Stimulated activated CD4-positive, alpha-beta T cell treated with anti-CD3 and anti-CD28 coated beads, Interleukin-2, amount 100 ng/mL, for 24 hours (primary cell): ENCODE results near the gene P2RX3.

ENCODE experiments used
- DNase-seq, 2 donors: peaks; one replicate each; pipeline ENCODE4 v3.0.0-alpha.2; 2020

P2RX3 gene

DNA sequence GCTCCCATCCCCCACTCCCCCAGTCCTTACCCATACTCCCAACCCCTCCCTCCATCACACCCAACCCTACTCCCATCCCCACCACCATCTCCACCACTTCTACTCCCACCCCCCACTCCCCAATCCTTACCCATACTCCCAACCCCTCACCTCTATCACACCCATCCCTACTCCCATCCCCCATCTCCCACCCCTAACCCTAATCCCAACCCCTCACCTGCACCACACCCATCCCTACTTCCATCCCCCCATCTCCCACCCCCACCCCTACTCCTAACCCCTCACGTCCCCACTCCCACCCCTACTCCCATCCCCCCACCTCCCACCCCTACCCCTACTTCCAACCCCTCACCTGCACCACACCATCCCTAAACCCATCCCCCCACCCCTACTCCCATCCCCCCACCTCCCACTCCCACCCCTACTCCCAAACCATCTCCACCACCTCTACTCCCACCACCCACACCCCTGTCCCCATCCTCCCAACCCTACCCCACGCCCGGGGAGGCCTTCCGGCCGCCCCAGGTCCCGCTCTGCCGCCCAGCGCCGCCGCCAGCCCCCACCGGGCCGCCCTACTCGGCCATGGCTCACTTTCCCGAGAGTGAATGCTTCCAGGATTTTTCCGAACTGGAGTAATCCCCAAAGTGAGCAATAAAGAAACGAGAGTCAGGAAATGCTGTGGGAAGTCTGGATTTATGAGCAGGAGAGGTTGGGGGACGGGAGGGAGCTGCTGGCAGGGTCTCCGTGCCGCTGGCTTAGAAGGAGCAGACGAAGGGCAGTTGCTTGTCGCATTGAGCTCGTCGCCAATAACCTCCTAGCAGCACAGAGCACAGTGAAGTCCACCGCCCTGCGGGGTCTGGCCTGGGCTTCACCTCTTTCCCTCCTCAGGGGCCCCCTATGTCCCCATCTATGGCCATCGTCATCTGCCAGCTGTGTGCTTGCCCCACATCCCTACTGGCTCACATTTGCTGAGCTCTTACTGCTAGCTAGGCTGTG, 38.2 kb downstream of the P2RX3 start:
- no peak for DNase-seq

DNA sequence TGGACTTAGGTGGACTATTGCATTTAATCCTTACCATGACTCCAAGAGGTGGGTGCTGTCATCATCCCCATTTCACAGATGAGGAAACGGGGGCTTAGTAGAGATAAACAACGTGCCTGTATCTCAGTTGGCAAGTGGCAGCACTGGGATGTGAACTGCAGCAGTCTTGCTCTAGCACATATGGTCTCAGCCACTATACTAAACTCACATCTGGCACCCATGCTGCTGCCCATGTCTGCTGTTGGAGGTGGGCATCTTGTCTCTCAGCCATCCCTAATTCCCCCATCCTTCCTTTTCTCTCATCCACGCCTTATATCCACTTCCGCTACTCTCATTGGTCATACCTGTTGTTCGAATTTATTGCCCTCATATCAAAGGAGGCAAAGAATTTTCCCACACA, 39.0 kb downstream of the P2RX3 start:
- DNase-seq = no peak

DNA sequence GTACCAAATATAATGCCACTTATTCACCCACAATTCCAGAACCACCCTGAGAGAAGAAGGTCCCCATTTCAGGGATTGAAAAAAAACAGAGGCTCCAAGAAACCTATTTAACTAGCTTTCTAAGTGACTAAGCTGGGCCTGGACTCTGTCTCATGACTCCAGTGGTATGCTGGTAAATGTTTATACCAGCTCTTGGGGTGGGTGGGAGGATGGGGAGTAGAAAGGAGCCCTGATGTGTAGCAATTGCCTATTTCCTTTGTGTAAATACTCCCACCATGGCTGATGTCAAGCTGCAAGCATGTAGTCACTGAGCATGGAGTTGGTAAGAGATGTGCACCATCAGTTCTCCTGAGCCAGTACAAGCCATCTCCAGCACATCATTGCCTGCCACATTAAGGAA, 40.0 kb downstream of the P2RX3 start:
- no peak for DNase-seq

DNA sequence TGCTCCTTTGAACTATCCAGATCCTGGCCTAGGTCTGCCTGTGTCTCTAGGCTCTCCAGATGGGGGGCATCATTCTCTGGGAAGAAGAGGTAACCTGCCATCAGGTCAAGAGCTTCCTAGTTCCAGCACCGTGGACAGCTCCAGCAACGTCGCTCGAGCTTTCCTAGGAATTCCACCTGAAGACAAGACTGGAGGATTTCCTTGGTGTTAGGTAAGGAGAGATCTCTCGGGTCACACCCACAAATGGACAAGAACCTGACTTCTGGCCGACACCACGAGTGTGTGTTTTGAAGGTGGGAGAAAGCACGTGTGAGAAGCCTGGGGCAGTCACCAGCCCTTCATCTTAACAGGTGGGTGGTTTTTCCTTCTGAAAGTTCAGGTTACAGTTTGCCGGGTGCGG, 41.6 kb downstream of the P2RX3 start:
- DNase-seq = no peak

DNA sequence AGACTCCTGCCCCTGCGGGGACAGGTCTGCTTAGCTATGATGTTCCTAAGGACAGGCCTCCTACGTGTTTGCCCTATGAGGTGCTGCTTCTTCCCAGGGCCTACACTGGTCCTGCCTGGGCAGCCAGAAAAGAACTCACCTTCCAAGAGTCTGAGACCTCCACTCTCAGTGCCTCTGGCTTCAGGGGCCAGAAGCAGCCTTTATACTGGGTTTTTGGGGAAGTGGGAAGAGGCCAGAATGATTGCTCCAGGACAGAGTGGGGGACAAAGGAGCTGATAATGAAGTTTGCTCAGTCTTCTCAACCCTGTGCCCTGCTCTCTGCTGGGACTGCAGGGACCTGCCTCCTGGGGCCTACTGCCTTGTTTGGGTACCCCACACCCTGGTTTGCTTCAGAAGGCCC, 42.8 kb downstream of the P2RX3 start, which contains the start of gene PRG3:
TSS of gene PRG3 (minus strand) at position 176 of the 400 bp plus-strand sequence. CDS start 442 bp downstream, outside the sequence.
- DNase-seq = no peak

DNA sequence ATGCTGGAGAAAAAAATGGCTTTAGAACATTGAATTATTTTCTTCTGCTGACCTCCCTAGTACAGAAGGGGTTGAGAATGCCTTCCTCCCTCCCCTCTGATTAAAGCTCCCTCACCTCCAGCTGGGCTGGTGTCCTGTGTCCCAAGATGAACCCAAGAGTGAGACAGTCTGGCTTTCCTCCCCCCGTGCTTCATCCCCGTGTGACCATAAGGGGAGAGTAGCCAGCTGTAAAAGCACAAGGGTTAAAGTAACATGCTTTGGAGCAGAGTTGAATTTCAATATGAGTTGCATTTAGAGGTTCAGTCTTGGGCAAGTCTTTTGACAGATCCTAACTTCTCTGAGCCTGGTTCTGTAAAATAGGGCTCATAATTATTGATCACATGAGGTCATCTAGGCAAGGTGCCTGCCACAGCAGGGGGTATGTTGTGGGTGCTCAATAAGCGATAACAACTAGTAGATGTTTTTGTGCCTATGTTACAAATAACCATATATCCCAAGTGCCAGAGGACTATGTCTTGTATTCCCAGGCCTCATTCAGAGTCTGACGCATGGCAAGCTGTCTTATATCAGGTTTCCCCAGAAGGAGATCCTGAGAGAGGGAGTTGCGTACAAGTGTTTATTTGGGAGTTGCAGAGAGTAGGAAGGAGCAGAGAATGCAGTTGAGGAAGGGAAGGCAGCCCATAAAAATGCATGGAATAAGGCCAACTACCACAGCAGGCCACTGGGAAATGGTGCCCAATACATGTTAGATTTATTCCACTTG, 48.2 kb downstream of the P2RX3 start:
- no peak for DNase-seq

DNA sequence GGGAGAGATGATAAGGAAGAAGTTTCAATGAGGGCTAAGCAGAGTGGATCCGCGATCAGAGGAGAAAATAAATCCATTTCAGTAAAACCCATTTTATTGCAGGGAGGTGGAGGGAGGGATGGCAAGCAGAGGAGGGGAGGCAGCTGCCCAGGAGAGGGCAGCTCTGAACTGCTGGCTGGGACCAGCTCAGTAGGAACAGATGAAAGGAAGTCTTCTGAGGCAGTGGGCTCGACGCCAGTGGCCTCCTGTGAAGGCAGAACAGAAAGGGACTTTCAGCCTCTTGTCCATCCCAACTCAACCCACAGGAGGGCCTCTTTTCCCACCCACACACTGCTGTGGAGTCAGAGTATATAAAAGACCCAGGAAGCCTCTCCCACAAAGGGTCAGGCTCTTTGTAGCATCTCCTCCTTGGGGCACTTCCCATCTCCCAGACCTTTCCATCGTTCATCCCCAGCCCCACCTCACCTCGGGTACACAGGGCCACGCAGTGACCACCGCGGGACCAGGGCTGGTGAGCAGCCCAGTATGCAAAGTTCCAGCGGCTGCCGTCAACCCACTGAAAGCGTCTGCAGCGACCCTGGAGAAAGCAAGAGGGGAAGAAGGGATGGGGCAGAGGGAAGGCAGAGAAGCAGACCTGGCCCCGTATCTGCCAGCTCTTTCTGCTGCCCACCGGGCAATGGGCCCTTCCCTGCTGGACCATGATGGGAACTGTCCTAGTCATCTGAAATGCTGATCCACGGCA, 49.3 kb downstream of the P2RX3 start:
- DNase-seq = no peak

DNA sequence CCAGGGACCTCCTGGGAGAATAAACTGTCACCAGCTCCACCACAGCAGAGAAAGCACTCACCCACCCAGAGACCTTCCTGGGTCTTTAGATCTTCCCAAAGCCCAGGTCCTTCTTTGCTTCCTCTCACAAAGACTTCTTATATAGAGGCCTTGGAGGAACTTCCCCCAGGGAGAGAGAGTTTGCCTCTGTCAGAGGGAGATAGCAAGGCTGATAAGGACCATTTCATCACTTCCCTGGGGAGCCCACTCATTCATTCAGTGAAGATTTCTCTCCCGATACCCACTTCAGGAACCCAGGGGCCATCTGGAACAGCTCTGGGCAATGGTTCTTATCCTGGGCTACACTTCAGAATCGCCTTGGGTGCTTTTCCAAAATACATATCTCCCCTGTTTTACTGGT, 52.4 kb downstream of the P2RX3 start, which contains the start of gene PRG2:
TSS of gene PRG2 (minus strand) at position 116 of the 400 bp plus-strand sequence. CDS start 706 bp downstream, outside the sequence.
- no peak for DNase-seq

DNA sequence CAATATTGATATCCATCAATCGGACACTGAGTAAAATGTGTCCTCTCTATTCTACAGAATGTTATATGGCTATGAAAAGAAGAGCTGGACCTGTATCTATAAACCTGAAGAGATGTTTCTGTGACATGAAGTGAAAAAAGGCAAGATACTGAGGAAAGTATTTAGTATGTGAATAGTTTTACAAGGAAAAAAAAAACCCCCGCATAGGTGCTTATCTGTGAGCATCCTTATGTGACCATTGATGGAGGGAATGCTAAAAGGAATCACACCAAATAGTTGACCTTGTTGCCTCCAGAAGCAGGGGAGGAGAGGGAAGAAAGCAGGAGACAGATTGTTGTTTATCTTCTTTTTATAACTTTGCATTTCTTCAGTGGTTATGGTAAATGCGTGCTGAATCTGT, 53.0 kb downstream of the P2RX3 start:
- no peak for DNase-seq

DNA sequence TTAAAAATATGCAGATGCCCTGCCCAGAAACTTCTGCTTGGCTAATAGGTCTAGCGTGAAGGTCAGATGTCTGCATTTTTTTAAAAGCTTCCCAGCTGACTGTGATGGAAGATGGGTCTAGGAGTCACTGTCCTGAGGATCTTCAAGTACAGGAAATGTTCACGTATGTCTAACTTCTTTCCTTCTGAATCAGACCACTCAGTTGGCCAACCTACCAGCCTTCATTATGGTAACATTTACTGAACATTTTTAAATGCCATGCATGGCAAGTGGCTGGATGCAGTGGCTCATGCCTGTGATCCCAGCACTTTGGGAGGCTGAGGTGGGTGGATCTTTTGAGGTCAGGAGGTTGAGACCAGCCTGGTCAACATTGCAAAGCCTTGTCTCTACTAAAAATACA, 53.4 kb downstream of the P2RX3 start:
- DNase-seq = no peak

DNA sequence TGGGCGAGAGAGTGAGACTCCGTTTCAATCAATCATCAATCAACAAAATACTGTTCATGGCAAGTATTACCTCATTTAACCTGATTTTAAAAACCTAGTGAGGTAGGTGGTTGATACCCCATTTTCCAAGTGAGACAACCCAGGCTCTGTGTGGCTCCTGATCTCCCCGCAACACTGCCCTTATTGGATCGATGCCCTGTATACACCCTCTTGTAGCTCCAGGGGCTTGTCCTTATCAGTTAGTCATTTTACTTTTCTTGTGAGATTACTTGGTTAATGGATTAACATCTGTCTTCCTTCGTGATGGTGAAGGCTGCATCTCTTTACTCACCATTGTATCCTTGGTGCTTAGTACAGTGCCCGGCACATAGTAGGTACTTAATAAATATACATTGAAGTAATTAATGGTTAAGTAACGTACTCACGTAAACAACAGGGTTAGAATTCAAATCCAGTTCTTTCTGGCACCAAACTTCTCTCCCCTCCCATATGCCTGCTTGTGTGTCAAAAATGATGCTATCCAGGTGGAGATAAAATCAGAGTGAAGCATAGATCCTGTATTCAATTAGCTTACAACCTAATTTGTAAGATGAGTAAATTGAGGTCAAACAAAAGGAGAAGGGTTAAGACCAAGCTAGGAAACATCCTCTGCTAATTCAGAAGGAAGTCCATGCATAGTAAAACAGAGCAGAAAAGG, 54.1 kb downstream of the P2RX3 start:
- no peak for DNase-seq

DNA sequence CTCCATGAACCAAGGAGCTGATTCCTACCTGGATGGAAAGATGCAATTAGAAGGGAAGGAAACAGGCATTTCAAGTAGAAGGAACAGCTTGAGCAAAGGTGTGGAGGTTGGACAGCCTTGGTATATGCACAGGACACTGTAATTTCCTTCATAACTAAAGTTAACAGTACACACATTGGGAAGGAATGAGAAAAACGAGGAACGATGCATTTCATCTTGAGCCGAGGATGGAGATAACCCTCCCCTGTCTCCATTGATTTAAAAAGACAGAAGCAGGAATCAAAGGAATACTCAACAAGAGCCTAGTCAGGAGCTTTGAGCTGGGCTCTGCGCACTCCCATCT, 54.6 kb downstream of the P2RX3 start:
- DNase-seq = no peak

DNA sequence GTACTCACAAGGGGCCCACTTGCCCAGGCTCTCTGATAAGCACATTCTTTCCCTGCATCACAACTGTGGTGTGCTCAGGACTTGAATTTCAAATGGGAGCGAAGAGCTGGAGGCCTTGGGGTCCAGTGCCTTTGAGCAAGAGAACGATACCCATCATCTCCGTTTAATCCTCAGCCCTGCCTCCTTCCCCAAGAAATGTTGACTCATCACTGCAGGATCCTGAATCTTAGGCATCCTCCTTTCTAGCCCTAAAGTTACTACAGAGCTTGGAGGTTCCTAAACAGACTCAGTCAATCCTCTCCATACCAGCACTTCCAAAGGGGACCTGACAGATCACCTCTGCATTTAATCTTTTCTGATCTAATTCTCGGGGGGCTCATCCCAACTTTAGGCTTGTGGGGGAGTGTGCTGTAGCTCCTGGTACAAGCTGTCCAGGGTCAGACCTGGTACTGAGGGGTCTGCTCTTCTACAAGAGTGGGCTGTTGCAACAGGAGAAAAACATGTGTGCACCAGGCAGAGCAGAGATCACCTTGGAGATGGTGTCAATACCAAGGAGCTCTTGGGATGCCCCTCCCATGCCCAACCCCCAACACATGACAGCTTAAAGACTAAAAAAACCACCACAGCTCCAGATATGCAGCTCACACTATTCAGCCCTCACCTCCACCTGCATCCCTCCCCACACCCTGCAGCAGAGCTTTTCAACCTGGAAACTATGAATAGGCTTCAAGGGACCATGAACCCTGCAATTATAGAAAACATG, 56.2 kb downstream of the P2RX3 start:
- no peak for DNase-seq

DNA sequence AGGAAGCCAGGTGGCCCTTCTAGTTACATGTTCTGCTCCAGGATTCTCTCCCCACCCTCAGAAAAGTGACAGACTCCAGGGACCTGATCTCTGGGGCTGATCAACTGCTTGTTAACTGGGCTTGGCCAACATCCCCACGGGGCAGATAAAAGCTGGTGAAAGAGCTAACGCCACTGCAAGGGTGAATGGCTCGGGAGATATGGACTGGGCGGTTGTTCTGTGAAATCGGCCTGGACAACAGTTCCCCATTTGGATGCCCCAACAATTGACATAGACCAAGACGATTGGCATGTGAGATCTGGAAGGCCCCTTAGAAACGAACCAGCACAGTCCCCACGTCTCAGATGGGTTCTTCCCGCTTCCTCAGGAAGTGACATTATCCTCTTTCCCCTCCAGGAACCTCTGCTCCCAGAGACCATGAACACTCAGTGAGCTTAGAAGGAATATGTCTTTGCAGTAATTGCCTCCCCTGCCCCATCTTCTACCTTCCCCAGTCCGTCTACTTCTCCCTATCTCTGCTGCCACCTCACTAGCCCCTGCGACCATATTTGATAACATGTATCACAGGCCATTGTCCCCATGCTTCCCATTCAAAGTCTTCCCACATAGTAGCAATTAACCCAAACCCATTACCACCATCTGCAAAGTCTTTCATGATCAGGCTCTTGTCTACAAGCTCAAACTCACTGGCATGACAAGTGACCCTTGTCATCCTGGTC, 57.9 kb downstream of the P2RX3 start:
- DNase-seq = no peak

DNA sequence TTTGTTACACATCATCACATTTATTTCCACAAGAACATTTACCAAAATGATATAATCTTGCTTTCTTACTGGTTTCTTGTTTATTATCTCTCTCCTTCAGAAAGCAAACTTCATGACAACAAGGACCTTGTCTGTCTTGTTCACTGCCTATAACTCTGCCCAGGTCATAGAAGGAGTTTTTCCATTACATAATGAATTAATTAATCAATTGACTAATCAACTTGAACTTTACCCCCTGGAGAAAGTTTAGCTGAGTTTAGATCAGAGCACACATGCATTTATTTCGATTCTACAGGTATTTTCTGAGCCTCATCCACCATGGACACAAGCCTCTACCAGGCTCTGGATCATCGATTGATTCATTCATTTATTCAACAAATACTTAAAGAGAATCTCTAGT, 58.6 kb downstream of the P2RX3 start:
- no peak for DNase-seq

DNA sequence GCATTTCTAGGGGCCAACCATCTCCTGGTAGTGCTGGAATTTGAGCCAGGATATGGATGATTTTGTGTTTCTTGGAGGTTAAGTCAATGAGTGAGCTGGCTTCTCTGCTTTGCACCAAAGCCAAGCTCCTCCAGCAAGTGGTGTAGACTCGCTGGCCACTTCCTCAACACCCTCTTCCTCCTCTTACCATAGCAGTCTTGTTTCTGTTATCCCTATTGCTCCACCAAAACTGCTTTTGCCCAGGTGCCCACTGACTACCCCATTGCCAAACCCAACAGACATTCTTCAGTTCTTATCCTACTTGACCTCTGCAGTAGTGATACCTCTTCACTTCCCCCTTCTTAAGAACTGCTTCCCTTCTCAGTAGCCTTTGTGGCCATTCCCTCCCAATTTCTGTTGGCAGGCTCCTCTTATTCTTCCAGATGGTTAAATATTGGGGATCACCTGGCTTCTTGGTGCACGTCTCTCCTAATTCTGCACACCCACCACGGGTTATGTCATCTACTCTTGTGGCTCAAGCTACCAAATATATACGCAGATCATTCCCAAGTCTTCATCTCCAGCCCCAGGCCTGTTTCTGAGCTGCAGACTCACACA, 59.3 kb downstream of the P2RX3 start:
- DNase-seq = no peak

DNA sequence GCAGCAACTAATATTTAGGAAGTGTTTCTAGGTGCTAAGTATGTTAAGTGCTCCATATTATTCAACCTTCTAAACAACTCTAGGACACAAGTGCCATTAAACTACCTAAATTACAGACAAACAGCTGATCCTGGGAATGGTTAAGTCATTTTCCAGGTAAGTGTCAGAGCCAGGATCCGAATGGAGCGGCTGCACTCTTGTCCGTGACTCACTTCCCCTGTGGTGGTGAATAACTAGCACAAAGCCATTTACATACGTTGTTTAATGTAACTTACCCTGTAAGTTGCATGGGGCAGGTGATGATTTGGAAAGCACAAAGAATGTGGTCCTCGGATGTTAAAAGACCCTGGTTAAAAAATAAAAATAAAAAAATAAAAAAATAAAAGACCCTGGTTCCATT, 61.1 kb downstream of the P2RX3 start:
- DNase-seq = no peak

DNA sequence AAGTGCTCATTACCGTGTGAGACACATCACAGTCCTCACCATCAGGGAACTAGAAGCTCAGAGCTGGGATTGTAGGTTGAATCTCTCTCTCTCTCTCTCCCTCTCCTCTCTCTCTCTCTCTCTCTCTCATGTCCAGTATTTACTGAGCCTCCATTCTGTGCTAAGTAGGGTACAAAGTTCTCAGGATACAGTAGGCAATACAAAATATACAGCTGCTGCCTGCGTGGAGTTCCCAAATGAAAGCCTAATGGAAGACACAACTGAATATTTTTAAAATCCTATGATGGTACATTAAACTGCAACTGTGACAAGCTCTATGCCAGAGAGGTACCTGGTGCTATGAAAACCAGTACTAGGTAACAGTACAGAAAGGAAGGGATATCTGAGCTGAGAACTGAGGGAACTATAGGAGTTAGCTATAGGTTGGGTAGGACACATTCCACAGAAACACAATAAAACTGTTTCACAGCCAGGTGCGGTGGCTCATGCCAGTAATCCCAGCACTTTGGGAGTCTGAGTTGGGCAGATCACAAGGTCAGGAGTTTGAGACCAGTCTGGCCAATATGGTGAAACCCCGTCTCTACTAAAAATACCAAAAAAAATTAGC, 61.9 kb downstream of the P2RX3 start:
- DNase-seq = no peak

DNA sequence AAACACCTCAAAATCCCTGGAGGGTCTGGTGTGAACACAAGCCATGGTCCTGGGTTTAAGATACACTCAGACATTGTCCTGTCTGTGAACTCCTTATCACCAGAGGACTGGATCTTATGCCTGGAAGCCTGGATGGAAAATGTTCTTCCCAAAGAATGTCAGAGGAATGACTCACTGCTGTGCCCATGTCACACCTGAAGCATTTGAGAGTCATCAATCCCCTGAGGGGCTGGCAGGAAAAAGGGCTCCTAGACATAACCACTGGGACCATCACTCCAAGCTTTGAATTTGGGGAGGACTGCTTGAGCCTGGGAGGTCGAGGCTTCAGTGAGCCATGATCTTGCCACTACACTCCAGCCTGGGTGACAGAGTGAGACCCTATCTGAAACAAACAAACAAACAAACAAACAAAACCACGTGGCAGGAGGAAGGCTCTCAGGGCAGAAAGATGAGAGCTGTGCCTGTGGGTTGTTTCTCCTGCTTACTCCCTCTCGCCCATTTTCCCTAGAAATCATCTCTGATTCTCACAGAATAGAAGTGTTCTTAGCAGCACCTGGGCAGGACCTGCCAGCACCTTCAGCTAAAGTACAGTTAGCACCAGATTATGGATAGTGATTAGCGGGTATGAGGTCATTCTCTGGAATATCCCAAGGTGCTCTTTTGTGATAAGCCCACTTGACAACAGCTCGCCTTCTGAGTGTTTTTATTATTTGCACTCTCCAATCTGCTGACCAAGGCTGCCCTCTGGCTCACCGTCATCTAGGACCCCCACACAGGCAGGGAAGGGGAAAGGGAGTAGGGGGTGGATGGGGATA, 64.2 kb downstream of the P2RX3 start:
- no peak for DNase-seq
